HepG2 (cell line): ENCODE data around the gene OR2T27. TPM values are rescaled to one million over a fixed set of nuclear protein-coding genes. Genes with fewer than 3 reads are reported as not detected.

Experiments used
- HDAC1 ChIP-seq: sonication (generic); formaldehyde crosslinking; IDR thresholded peaks from 2 replicates; pipeline ENCODE4 v1.5.1; 2020; ENCODE audit warnings: mild to moderate bottlenecking, missing genetic modification reagents
- TOE1 ChIP-seq: sonication (generic); formaldehyde crosslinking; IDR thresholded peaks from 2 replicates; pipeline ENCODE4 v1.4.0; 2020; ENCODE audit warnings: mild to moderate bottlenecking, missing genetic modification reagents
- ZNF251 ChIP-seq: sonication (generic); formaldehyde crosslinking; IDR thresholded peaks from 2 replicates; pipeline ENCODE4 v1.9.0; 2021; ENCODE audit warnings: mild to moderate bottlenecking, missing genetic modification reagents
- ZNF30 ChIP-seq: sonication (generic); formaldehyde crosslinking; IDR thresholded peaks from 2 replicates; pipeline ENCODE4 v1.5.0; 2020; ENCODE audit warnings: mild to moderate bottlenecking, missing genetic modification reagents
- ZNF329 ChIP-seq: sonication (generic); formaldehyde crosslinking; IDR thresholded peaks from 2 replicates; pipeline ENCODE4 v1.9.0; 2021; ENCODE audit warnings: low read depth, mild to moderate bottlenecking, missing genetic modification reagents
- ZNF646 ChIP-seq: sonication (generic); formaldehyde crosslinking; IDR thresholded peaks from 2 replicates; pipeline ENCODE4 v1.9.0; 2021; ENCODE audit warnings: mild to moderate bottlenecking, missing genetic modification reagents
- ZNF652 ChIP-seq: IDR thresholded peaks from 2 replicates; pipeline ENCODE4 v1.6.1; 2016; ENCODE audit warnings: low read depth, borderline replicate concordance
- ZNF772 ChIP-seq: sonication (generic); formaldehyde crosslinking; IDR thresholded peaks from 2 replicates; pipeline ENCODE4 v1.5.0; 2020; ENCODE audit warnings: mild to moderate bottlenecking, missing genetic modification reagents
- polyA plus RNA-seq, 8 experiments: library from polyadenylated mRNA; depleted of rRNA in 3 of 8; stranded (reverse) in 7 of 8; unstranded in 1 of 8; fragments of >200 nt; fragmentation: Illumina TruSeq in 4 of 8; extraction: Trizol in 4 of 8; gene quantifications; 2 replicates each; pipeline versions ENCODE4 v1.2.1 to v1.2.3, GENCODE V29; 2011 to 2016; ENCODE audit warnings: low read depth in 4 of 8, missing spikeins in 1 of 8, mixed read lengths in 1 of 8; ENCODE audit not compliant: insufficient read depth in 1 of 8
- total RNA-seq, 5 experiments: library from RNA; depleted of rRNA; stranded (reverse); fragments of >200 nt; fragmentation: Illumina TruSeq; extraction: Trizol; gene quantifications; 2 replicates each; pipeline ENCODE4 v1.2.3, GENCODE V29; 2016; ENCODE audit warnings: low read depth in 1 of 5
- TF ChIP-seq, protein P1 (sequence below): sonication (generic); formaldehyde crosslinking; IDR thresholded peaks from 2 replicates; pipeline ENCODE4 v1.8.0; 2022; ENCODE audit warnings: missing genetic modification reagents, low read depth, mild to moderate bottlenecking, borderline replicate concordance
- TF ChIP-seq, protein P2 (sequence below): sonication (generic); formaldehyde crosslinking; IDR thresholded peaks from 2 replicates; pipeline ENCODE4 v1.5.1; 2020; ENCODE audit warnings: missing genetic modification reagents, mild to moderate bottlenecking, borderline replicate concordance

The OR2T27 gene
- total and polyA plus RNA-seq, 2 of the 13 experiments (the other 11 are each of a cell fraction or from before 2014, with no cell fraction given): not detected

GRCh38 chr1:248611883-248612414 is 43.4 kb downstream of the OR2T27 start (continued):
- no peak for TF ChIP-seq ZNF646 (CRISPR knock-in tag)
- TF ChIP-seq ZNF772: no peak
- TF ChIP-seq, protein P1, sequence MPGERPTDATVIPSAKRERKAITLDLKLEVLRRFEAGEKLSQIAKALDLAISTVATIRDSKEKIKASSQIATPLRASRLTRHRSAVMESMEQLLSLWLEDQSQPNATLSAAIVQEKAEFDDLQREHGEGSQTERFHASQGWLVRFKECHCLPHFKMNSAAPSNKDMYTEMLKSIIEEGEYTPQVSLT (CRISPR knock-in tag): no peak
- no peak for TF ChIP-seq HDAC1 (CRISPR knock-in tag)
- TF ChIP-seq, protein P2, sequence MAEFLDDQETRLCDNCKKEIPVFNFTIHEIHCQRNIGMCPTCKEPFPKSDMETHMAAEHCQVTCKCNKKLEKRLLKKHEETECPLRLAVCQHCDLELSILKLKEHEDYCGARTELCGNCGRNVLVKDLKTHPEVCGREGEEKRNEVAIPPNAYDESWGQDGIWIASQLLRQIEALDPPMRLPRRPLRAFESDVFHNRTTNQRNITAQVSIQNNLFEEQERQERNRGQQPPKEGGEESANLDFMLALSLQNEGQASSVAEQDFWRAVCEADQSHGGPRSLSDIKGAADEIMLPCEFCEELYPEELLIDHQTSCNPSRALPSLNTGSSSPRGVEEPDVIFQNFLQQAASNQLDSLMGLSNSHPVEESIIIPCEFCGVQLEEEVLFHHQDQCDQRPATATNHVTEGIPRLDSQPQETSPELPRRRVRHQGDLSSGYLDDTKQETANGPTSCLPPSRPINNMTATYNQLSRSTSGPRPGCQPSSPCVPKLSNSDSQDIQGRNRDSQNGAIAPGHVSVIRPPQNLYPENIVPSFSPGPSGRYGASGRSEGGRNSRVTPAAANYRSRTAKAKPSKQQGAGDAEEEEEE: no peak
- TF ChIP-seq TOE1 (CRISPR knock-in tag): no peak
- TF ChIP-seq ZNF30 (CRISPR knock-in tag): no peak
- no peak for TF ChIP-seq ZNF251 (CRISPR knock-in tag)
- TF ChIP-seq ZNF329: no peak
- no peak for TF ChIP-seq ZNF652
